Activated CD4-positive, alpha-beta memory T cell treated with anti-CD3 and anti-CD28 coated beads for 36 hours (primary cell): Measurements from ENCODE around the gene RHBDL3. TPM values are rescaled to one million over a fixed set of nuclear protein-coding genes. Genes with fewer than 3 reads are reported as not detected.

ENCODE experiments used
- CTCF ChIA-PET: fragments of 350-600 bp; sonication (Branson Sonifier 250); formaldehyde crosslinking; loops from one replicate; lab custom pipeline; 2021; ENCODE audit warnings: antibody characterized with exemption, inconsistent platforms; lab: Charles Lee
- POLR2A ChIA-PET: fragments of 350-600 bp; sonication (Branson Sonifier 250); formaldehyde crosslinking; loops from one replicate; lab custom pipeline; 2021; ENCODE audit warnings: antibody characterized with exemption; lab: Charles Lee
- DNase-seq: peaks from one replicate; pipeline ENCODE4 v3.0.0-alpha.2; 2020
- H3K27ac Mint-ChIP-seq: one replicate; pipeline ENCODE4 v1.8.0; 2021; ENCODE audit warnings: mixed read lengths
- H3K27me3 Mint-ChIP-seq: one replicate; pipeline ENCODE4 v1.8.0; 2021; ENCODE audit warnings: mixed read lengths
- H3K36me3 Mint-ChIP-seq: one replicate; pipeline ENCODE4 v1.8.0; 2021; ENCODE audit warnings: mixed read lengths
- H3K4me1 Mint-ChIP-seq: one replicate; pipeline ENCODE4 v1.8.0; 2021; ENCODE audit warnings: low read depth, mixed read lengths
- H3K4me3 Mint-ChIP-seq: one replicate; pipeline ENCODE4 v1.8.0; 2021; ENCODE audit warnings: mild to moderate bottlenecking, mixed read lengths
- H3K9me3 Mint-ChIP-seq: one replicate; pipeline ENCODE4 v1.8.0; 2021; ENCODE audit warnings: mixed read lengths
- intact Hi-C: fragments of 100-400 bp; cut with micrococcal nuclease; formaldehyde crosslinking; loops from one replicate; pipeline ENCODE4 v1.15.1; 2023
- total RNA-seq, 2 experiments: library from RNA; stranded (reverse); gene quantifications; one replicate each; pipeline ENCODE4 v1.2.3, GENCODE V29; 2021

RHBDL3 gene
- total RNA-seq, 2 experiments from 2014 or later, result 0.17 TPM; not detected in 1

GRCh38 chr17:32335046-32335445, 69.4 kb downstream of the RHBDL3 start:
- CTCF ChIA-PET, result no interaction called here
- intact Hi-C loops, result no loop called here
- no peaks in the 10 kb centered on the region for H3K27me3 Mint-ChIP-seq
- POLR2A ChIA-PET, result no interaction called here
- DNase-seq, result no peak
- H3K9me3 Mint-ChIP-seq, result no peaks in the 10 kb centered on the region
- H3K4me3 Mint-ChIP-seq, result no peak overlapping the region
- H3K36me3 Mint-ChIP-seq, result peaks cover 19% of the 10 kb centered on the region
- peaks cover 23% of the 10 kb centered on the region for H3K4me1 Mint-ChIP-seq
- H3K27ac Mint-ChIP-seq, result no peak overlapping the region

- H3K9me3 Mint-ChIP-seq, result no peaks in the 10 kb centered on the region
- H3K4me1 Mint-ChIP-seq, result peaks cover 17% of the 10 kb centered on the region
- POLR2A ChIA-PET, result no interaction called here
- no peak overlapping the region for H3K27ac Mint-ChIP-seq
- H3K27me3 Mint-ChIP-seq, result no peaks in the 10 kb centered on the region
- intact Hi-C loops, result no loop called here
- H3K36me3 Mint-ChIP-seq, result peaks cover 20% of the 10 kb centered on the region
- H3K4me3 Mint-ChIP-seq, result no peak overlapping the region
- CTCF ChIA-PET, result interaction anchor here (1.3 kb wide), 1 partner anchor 126 kb away, joined by 4 read pairs; no protein-coding TSS in a partner anchor
- DNase-seq, result no peak
These were observed 70.1 kb downstream of the RHBDL3 start for GRCh38 chr17:32335687-32336086.

DNA sequence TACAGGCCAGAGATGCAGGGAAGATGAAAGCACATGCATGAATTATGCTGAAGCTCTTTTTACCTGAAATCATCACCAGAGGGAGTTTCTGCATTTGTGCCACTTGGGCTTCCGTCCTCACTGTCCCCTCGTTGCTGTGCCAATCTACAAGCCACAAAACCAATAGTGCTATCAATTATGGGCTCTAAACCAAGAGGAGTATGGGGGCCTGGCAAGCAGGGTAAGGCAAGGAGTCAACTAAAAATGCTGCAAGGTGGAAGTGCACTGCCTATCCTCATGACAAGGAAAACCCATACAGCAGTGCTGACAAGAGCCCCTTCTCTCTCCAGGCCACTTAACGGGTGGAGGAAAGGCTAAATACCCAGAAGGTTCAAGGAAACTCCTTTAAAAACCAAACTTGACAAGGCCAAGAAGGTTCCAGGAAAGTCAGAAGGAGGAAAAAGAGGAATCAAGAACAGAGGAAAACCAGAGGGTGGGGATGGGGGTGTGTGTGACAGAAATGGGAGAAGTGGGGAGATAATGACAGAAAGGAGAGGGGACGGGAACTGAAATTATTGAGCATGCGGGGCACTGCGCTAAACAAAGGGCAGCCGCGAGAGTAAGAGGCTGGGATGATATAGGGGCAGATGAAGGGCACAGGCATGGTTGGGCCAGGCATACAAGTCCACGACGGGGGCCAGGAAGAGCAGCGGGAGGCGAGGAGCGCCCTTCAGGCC, 75.7 kb downstream of the RHBDL3 start:
- CTCF ChIA-PET, result interaction anchor here (0.6 to 2.2 kb wide), 7 partner anchors 9 to 432 kb away, joined by 3 to 9 read pairs (median 4); partner anchors contain the start of gene PSMD11

GRCh38 chr17:32341857-32342602, 76.4 kb downstream of the RHBDL3 start, which contains the start of gene C17orf75:
C17orf75 (minus strand) TSS chr17:32342173; CDS start chr17:32342139, 34 bp downstream.
- peak; percentile 87 for DNase-seq
- H3K27me3 Mint-ChIP-seq, result no peaks in the 10 kb centered on the region
- ChIA-PET CTCF (interaction anchor here (1.4 to 2.2 kb wide), 2 partner anchors 8 to 102 kb away, joined by 4 to 7 read pairs; partner anchors contain the start of gene PSMD11), POLR2A (interaction anchor here (2.2 kb wide), 1 partner anchor 9 kb away, joined by 10 read pairs; no protein-coding TSS in a partner anchor)
- H3K9me3 Mint-ChIP-seq, result no peaks in the 10 kb centered on the region
- peak within 1 kb of the TSS; percentile 87 for H3K27ac Mint-ChIP-seq
- intact Hi-C loops, result loop anchor here (1.0 kb wide), 1 partner anchor 8 kb away; the partner anchor contains the start of gene ZNF207
- H3K36me3 Mint-ChIP-seq, result peaks cover 9% of the 10 kb centered on the region
- peak within 1 kb of the TSS; percentile 83 for H3K4me3 Mint-ChIP-seq
- peaks cover 20% of the 10 kb centered on the region for H3K4me1 Mint-ChIP-seq

More for the DNA sequence above, 75.7 kb downstream of the RHBDL3 start:
- peak overlapping the region; percentile 87 for H3K27ac Mint-ChIP-seq
- no peaks in the 10 kb centered on the region for H3K27me3 Mint-ChIP-seq
- POLR2A ChIA-PET, result interaction anchor here (0.6 to 2.2 kb wide), 3 partner anchors 10 to 104 kb away, joined by 3 to 10 read pairs (median 3); no protein-coding TSS in a partner anchor
- H3K4me3 Mint-ChIP-seq, result peak overlapping the region; percentile 83
- peak; percentile 73 for DNase-seq
- intact Hi-C loops, result loop anchor here (1.0 kb wide), 1 partner anchor 9 kb away; the partner anchor contains the start of gene ZNF207
- H3K4me1 Mint-ChIP-seq, result peaks cover 20% of the 10 kb centered on the region
- H3K9me3 Mint-ChIP-seq, result no peaks in the 10 kb centered on the region
- H3K36me3 Mint-ChIP-seq, result peaks cover 9% of the 10 kb centered on the region

DNA sequence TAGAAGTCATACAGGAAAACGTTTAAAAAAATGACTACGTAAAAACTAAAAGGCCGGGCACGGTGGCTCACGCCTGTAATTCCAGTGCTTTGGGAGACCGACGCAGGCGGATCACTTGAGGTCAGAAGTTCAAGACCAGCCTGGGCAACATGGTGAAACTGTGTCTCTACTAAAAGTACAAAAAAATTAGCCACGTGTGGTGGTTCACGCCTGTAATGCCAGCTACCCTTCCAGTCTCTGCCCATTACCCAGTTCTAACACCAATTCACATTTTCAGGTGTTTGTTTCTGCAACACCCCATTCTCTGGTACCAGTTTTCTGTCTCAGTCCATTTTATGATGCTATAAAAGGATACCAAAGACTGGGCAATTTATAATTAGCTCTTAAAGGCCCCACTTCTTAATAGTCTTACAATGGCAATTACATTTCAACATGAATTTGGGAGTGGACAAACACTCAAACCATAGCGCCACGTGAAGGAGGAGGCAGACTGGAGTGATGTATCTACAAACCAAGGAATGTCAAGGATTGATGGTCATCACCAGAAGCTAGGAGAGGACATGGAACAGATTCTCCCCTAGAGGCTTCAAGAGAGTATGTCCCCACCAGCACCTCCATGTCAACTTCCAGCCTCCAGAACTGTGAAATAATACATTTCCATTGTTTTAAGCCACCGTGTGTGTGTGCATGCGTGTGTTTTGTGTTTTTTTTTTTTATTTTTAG, 77.1 kb downstream of the RHBDL3 start:
- Mint-ChIP-seq H3K4me3 (peak overlapping the region; percentile 83), H3K27ac (peak overlapping the region; percentile 87), H3K4me1 (peaks cover 20% of the 10 kb centered on the region), H3K9me3 (no peaks in the 10 kb centered on the region), H3K27me3 (no peaks in the 10 kb centered on the region), H3K36me3 (peaks cover 8% of the 10 kb centered on the region)
- intact Hi-C loops, result no loop called here
- ChIA-PET POLR2A (interaction anchor here (2.2 kb wide), 1 partner anchor 8 kb away, joined by 10 read pairs; no protein-coding TSS in a partner anchor), CTCF (no interaction called here)
- no peak for DNase-seq

DNA sequence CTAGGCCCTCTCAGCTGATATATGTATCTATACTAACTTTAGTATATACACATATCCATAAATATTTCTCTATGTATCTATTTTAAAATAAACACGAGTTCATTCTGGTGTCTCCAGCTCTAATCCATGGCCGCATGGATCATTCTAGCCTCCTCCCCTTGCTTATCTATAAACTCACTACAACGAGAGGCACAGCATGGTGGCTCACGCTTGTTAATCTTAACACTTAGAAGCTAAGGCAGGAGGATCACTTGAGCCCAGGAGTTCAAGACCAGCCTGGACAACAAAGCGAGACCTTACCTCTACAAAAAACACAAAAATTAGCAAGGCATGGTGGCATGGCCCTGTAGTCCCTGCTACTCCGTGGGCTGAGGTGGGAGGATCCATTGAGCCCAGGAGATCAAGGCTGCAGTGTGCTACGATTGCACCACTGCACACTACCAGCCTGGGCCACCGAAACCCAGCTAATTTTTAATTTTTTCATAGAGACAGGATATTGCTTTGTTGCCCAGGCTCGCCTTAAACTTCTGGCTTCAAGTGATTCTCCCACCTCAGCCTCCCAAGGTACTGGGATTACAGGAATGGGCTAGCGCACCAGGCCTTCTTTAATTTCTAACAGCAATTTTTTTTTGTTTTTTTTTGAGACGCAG, 80.4 kb downstream of the RHBDL3 start:
- peaks cover 13% of the 10 kb centered on the region for H3K36me3 Mint-ChIP-seq

DNA sequence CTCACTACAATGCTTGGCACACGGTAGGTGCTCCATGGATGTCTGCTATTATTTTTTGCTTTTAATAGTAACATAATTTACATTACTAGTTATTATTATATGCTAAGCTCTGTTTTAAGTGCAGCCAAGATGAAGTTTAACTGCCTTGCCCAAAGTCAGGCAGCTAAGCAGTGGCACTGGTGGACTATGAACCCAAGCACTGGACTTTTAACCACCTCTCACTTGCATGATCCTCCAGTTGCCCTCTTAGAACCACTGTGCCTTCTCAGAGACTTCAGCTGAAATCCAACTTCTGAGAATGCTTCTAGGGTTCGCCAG, 82.8 kb downstream of the RHBDL3 start:
- Mint-ChIP-seq H3K27ac (no peak overlapping the region), H3K27me3 (no peaks in the 10 kb centered on the region), H3K36me3 (peaks cover 30% of the 10 kb centered on the region), H3K4me3 (peak overlapping the region; percentile 99), H3K9me3 (no peaks in the 10 kb centered on the region), H3K4me1 (peaks cover 14% of the 10 kb centered on the region)
- intact Hi-C loops, result no loop called here
- ChIA-PET POLR2A (interaction anchor here (0.7 kb wide), 1 partner anchor 9 kb away, joined by 3 read pairs; no protein-coding TSS in a partner anchor), CTCF (interaction anchor here (1.4 kb wide), 2 partner anchors 18 to 96 kb away, joined by 3 to 6 read pairs; partner anchors contain the start of gene PSMD11)
- DNase-seq, result no peak

More for the DNA sequence above, 80.4 kb downstream of the RHBDL3 start:
- ChIA-PET POLR2A (no interaction called here), CTCF (no interaction called here)
- H3K4me1 Mint-ChIP-seq, result peaks cover 17% of the 10 kb centered on the region
- no peak overlapping the region for H3K4me3 Mint-ChIP-seq
- no peak for DNase-seq
- no peaks in the 10 kb centered on the region for H3K9me3 Mint-ChIP-seq
- intact Hi-C loops, result no loop called here
- no peak overlapping the region for H3K27ac Mint-ChIP-seq
- H3K27me3 Mint-ChIP-seq, result no peaks in the 10 kb centered on the region

GRCh38 chr17:32349503-32349853, 83.8 kb downstream of the RHBDL3 start:
- Mint-ChIP-seq H3K4me1 (peaks cover 21% of the 10 kb centered on the region), H3K27ac (peak overlapping the region; percentile 100), H3K4me3 (peak overlapping the region; percentile 99), H3K9me3 (no peaks in the 10 kb centered on the region), H3K27me3 (no peaks in the 10 kb centered on the region), H3K36me3 (peaks cover 38% of the 10 kb centered on the region)
- DNase-seq, result peak; percentile 26
- ChIA-PET POLR2A (no interaction called here), CTCF (interaction anchor here (1.2 to 1.4 kb wide), 2 partner anchors 95 to 211 kb away, joined by 3 to 6 read pairs; partner anchors contain the start of gene PSMD11)
- intact Hi-C loops, result no loop called here

- ChIA-PET CTCF (interaction anchor here (0.6 to 1.8 kb wide), 7 partner anchors 9 to 212 kb away, joined by 3 to 10 read pairs (median 4); partner anchors contain the start of gene PSMD11), POLR2A (interaction anchor here (0.6 to 2.0 kb wide), 4 partner anchors 8 to 137 kb away, joined by 3 to 10 read pairs (median 4); partner anchors contain the start of genes C17orf75, CDK5R1 and PSMD11)
- Mint-ChIP-seq H3K36me3 (peaks cover 44% of the 10 kb centered on the region), H3K4me1 (peaks cover 25% of the 10 kb centered on the region), H3K9me3 (no peaks in the 10 kb centered on the region), H3K4me3 (peak within 1 kb of the TSS; percentile 99), H3K27ac (peak within 1 kb of the TSS; percentile 100), H3K27me3 (no peaks in the 10 kb centered on the region)
- peak; percentile 97 for DNase-seq
- intact Hi-C loops, result loop anchor here (1.0 to 5.0 kb wide), 3 partner anchors 9 to 172 kb away; partner anchors contain the start of gene PSMD11
These were observed 84.4 kb downstream of the RHBDL3 start, which contains the start of gene ZNF207 for GRCh38 chr17:32349854-32350665. ZNF207 (plus strand) TSS chr17:32350157; CDS start chr17:32350286, 129 bp downstream.
